Stimulated activated effector memory CD8-positive, alpha-beta T cell treated with anti-CD3 and anti-CD28 coated beads, Interleukin-12 subunit alpha, Interleukin-12 subunit beta, amount 100 ng/mL, for 72 hours (primary cell): ENCODE data around the gene CRMP1.

Experiments
- ATAC-seq: fragments of 150-1000 bp; cut with Tn5 transposase; 2 replicates; pipeline ENCODE4 v1.10.0; 2021
- DNase-seq, 2 donors: peaks; one replicate each; pipeline ENCODE4 v3.0.0; 2021 to 2022; ENCODE audit warnings: low spot score in 2 of 2
- H3K27ac Mint-ChIP-seq: one replicate; pipeline ENCODE4 v1.8.0; 2022; ENCODE audit warnings: mild to moderate bottlenecking, mixed read lengths
- H3K36me3 Mint-ChIP-seq: one replicate; pipeline ENCODE4 v1.8.0; 2022; ENCODE audit warnings: mild to moderate bottlenecking, mixed read lengths
- H3K4me1 Mint-ChIP-seq: one replicate; pipeline ENCODE4 v1.8.0; 2022; ENCODE audit warnings: mixed read lengths
- H3K4me3 Mint-ChIP-seq: one replicate; pipeline ENCODE4 v1.8.0; 2022; ENCODE audit warnings: mild to moderate bottlenecking, mixed read lengths
- H3K9me3 Mint-ChIP-seq: one replicate; pipeline ENCODE4 v1.8.0; 2022; ENCODE audit warnings: mixed read lengths

CRMP1 gene

DNA sequence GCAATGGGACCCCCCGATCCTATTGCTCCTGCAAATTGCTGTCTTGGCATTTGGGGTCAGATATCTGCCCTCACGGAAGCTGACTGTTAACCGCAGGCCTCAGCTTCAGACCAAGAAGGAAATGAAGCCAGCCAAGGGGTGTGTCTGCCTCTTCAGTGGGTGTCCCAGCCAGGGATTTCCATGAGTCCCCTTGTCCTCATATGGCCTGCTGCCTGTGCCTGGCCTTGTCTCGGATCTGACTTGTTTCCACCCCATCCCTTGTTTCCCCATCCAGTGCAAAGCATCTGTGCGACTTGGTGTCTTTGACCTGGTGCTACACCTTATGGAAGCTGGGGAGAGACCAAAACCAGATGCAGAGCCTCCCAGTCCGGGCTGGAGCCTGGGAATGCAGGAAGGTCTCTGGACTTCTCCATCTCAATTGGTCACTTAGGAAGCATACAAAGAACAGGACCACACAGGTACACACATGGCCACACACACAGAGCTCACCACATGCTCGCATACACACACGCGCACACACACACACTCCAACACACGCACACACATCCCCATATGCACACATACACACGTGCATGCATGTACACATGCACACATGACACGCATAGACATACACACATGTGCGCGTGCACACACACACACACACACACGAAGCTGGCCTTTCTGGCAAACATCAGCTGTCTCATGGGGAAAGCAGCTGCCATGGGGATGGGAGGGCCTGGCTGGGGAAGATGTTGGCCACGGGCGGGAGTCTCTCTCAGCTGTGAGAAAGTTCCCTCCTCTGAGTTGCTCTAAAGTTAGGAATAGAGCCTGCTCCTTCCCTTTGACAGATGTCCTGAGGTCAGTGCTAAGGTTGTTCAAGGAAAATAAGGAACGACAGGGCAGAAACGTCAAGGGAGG lies 65.5 kb downstream of the CRMP1 start:
- Mint-ChIP-seq H3K4me3 (no peak overlapping the region), H3K27ac (no peak overlapping the region), H3K9me3 (no peaks in the 10 kb centered on the region), H3K4me1 (peaks cover 12% of the 10 kb centered on the region), H3K36me3 (no peaks in the 10 kb centered on the region)
- DNase-seq = no peak
- no peak for ATAC-seq

- no peak overlapping the region for H3K27ac Mint-ChIP-seq
- no peak overlapping the region for H3K4me3 Mint-ChIP-seq
- H3K36me3 Mint-ChIP-seq = no peaks in the 10 kb centered on the region
- no peaks in the 10 kb centered on the region for H3K9me3 Mint-ChIP-seq
- H3K4me1 Mint-ChIP-seq = peaks cover 12% of the 10 kb centered on the region
- no peak for DNase-seq
- peak; percentile 33 for ATAC-seq
Observed at GRCh38 chr4:5826437-5827107, 66.3 kb downstream of the CRMP1 start.

- no peak for ATAC-seq
Observed at GRCh38 chr4:5825321-5826041, 67.4 kb downstream of the CRMP1 start.

DNA sequence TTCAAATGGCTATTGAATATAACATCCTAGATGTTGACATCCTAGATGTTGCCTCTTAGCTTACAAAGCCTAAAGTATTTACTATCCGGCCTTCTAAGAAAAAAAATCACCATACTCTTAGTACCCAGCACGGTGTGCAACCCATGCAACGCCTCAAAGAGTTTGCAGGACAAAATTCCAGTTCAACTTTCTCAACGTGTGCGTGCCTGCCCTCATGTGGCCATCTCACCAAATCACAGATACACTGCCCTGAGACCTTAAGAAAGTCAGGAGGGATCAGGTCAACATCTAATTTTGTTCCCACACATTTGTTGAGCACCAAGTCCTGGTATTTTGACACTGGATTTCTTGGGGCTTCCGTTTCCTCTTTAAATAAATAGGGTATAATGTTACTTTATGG lies 68.3 kb downstream of the CRMP1 start:
- no peaks in the 10 kb centered on the region for H3K36me3 Mint-ChIP-seq
- no peaks in the 10 kb centered on the region for H3K9me3 Mint-ChIP-seq
- peaks cover 12% of the 10 kb centered on the region for H3K4me1 Mint-ChIP-seq
- no peak overlapping the region for H3K27ac Mint-ChIP-seq
- H3K4me3 Mint-ChIP-seq = no peak overlapping the region
- no peak for ATAC-seq
- no peak for DNase-seq

More at GRCh38 chr4:5825321-5826041, 67.4 kb downstream of the CRMP1 start:
- Mint-ChIP-seq H3K36me3 (no peaks in the 10 kb centered on the region), H3K9me3 (no peaks in the 10 kb centered on the region), H3K4me1 (peaks cover 12% of the 10 kb centered on the region), H3K4me3 (no peak overlapping the region), H3K27ac (no peak overlapping the region)
- DNase-seq = no peak

- Mint-ChIP-seq H3K9me3 (no peaks in the 10 kb centered on the region), H3K4me1 (peaks cover 12% of the 10 kb centered on the region), H3K36me3 (no peaks in the 10 kb centered on the region), H3K4me3 (no peak overlapping the region), H3K27ac (no peak overlapping the region)
- ATAC-seq = no peak
- no peak for DNase-seq
Observed at GRCh38 chr4:5824227-5824626, 68.7 kb downstream of the CRMP1 start.

- H3K4me1 Mint-ChIP-seq = peaks cover 12% of the 10 kb centered on the region
- ATAC-seq = peak; percentile 51
- no peak for DNase-seq
- H3K27ac Mint-ChIP-seq = no peak overlapping the region
- no peaks in the 10 kb centered on the region for H3K36me3 Mint-ChIP-seq
- no peaks in the 10 kb centered on the region for H3K9me3 Mint-ChIP-seq
- no peak overlapping the region for H3K4me3 Mint-ChIP-seq
Observed at GRCh38 chr4:5823542-5824211, 69.2 kb downstream of the CRMP1 start.

DNA sequence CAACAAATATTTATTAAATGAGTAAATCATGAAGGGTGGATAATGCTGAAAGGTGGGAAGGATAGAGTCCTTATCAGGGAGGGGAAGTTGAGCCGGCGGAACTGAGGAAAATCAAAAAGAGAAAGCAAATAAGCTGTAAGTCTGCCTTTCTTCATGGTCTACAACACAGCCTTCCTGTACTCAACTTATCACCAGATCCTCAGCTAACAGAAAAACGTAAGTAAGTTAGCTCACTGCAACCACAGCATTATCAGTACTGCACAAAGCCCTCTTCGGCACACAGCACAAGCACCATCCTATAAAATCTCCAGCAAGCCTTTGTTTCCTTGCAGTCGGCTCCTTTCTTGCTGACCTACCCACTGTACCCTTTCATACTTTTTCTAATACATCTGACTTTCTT lies 70.3 kb downstream of the CRMP1 start:
- DNase-seq (no peak), ATAC-seq (no peak)
- Mint-ChIP-seq H3K36me3 (no peaks in the 10 kb centered on the region), H3K27ac (no peak overlapping the region), H3K4me3 (no peak overlapping the region), H3K4me1 (peaks cover 11% of the 10 kb centered on the region), H3K9me3 (no peaks in the 10 kb centered on the region)

GRCh38 chr4:5821665-5822358 lies 71.1 kb downstream of the CRMP1 start:
- H3K27ac Mint-ChIP-seq = no peak overlapping the region
- H3K4me3 Mint-ChIP-seq = no peak overlapping the region
- peaks cover 3% of the 10 kb centered on the region for H3K4me1 Mint-ChIP-seq
- no peak for ATAC-seq
- no peaks in the 10 kb centered on the region for H3K36me3 Mint-ChIP-seq
- H3K9me3 Mint-ChIP-seq = no peaks in the 10 kb centered on the region
- no peak for DNase-seq

DNA sequence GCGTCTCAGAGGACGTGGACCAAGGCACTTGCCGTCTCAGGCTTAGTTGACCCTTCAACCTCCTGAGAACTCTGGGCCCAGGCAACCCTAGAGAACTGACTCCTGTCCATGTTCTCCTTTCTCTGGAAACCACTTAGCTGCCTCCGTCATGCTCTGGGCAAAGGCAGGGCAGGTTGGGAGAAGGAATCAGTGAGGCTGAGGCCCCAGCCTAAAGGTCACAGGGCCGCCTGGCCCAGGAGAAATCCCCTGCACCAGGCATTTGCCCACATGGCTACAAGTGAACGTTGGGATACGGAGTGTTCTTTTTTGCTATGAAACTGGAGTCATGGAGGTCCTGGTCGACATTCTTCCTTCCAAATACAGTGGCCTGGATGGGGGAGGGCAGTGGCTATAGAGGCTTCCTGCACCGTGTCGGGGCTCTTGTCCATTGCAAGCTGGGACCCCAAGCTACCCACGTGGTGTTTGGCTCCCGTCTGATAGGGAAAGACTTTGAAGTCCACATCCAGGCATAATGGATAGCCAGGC lies 76.0 kb downstream of the CRMP1 start:
- no peak for ATAC-seq
- no peaks in the 10 kb centered on the region for H3K36me3 Mint-ChIP-seq
- no peaks in the 10 kb centered on the region for H3K4me1 Mint-ChIP-seq
- no peak overlapping the region for H3K27ac Mint-ChIP-seq
- H3K9me3 Mint-ChIP-seq = no peaks in the 10 kb centered on the region
- no peak for DNase-seq
- H3K4me3 Mint-ChIP-seq = no peak overlapping the region

GRCh38 chr4:5816101-5816500 lies 76.8 kb downstream of the CRMP1 start:
- H3K36me3 Mint-ChIP-seq = no peaks in the 10 kb centered on the region
- no peaks in the 10 kb centered on the region for H3K9me3 Mint-ChIP-seq
- DNase-seq = no peak

DNA sequence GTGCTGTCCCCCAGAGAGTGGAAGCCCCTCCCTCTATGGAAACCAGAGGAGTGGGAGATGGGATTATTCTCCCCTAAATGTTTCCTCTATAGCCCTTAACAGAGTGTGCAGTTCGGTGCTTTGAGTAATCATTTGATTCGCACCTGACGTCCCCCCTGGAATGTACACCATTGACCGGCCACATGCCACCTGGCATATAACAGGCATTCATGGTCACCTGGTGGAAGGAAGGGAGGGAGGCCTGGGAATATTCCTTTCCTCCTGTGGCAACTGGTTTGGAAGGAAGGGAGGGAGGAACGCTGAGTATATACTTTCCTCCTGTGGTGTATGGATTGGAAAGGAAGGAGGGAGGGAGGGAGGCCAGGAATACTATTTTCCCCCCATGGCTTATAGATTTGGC lies 77.2 kb downstream of the CRMP1 start:
- H3K9me3 Mint-ChIP-seq = no peaks in the 10 kb centered on the region
- no peaks in the 10 kb centered on the region for H3K36me3 Mint-ChIP-seq
- H3K27ac Mint-ChIP-seq = no peak overlapping the region
- DNase-seq = no peak
- H3K4me3 Mint-ChIP-seq = no peak overlapping the region
- H3K4me1 Mint-ChIP-seq = no peaks in the 10 kb centered on the region
- ATAC-seq = no peak

More at GRCh38 chr4:5816101-5816500, 76.8 kb downstream of the CRMP1 start:
- no peak overlapping the region for H3K4me3 Mint-ChIP-seq
- no peaks in the 10 kb centered on the region for H3K4me1 Mint-ChIP-seq
- H3K27ac Mint-ChIP-seq = no peak overlapping the region
- ATAC-seq = no peak

DNA sequence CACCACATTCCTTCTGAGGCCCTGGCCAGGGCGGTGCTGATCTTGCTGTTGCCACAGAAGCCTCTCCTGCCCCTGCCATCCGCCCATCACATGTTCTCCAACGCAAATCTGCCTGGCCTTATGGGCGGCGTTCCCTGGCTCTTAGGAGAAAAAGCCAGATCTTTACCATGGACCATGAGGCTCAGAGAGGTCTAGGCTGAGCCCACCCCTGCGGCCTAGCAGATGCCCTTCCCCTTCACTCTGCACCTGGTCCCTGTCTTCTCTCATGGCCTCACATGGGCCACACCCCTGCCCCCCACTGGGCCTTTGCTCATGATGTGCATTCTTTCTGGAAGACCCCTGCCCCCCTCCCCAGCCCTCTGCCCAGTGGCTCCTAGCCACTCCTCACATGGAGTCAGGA lies 78.5 kb downstream of the CRMP1 start:
- H3K9me3 Mint-ChIP-seq = no peaks in the 10 kb centered on the region
- DNase-seq = no peak
- no peak overlapping the region for H3K27ac Mint-ChIP-seq
- ATAC-seq = no peak
- H3K4me3 Mint-ChIP-seq = no peak overlapping the region
- H3K36me3 Mint-ChIP-seq = no peaks in the 10 kb centered on the region
- no peaks in the 10 kb centered on the region for H3K4me1 Mint-ChIP-seq

DNA sequence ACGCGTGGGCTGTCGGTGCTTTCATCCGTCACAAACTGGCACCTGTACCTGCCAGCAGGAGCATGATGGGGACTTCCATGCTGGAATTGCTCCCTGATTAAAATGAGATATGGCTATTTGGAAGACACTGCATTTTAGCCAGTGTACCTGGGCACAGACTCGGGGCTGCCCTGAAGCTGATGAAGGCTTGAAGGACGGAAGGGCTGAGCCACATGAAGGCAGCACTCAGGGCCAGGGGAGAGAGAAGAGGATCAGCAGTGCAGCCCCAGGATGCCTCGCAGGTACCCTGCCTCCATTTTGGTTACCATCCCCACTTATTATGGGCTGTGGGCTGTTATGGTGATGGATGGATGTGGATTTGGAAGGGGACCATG lies 79.0 kb downstream of the CRMP1 start:
- H3K4me1 Mint-ChIP-seq = no peaks in the 10 kb centered on the region
- no peaks in the 10 kb centered on the region for H3K36me3 Mint-ChIP-seq
- no peaks in the 10 kb centered on the region for H3K9me3 Mint-ChIP-seq
- DNase-seq = no peak
- H3K4me3 Mint-ChIP-seq = no peak overlapping the region
- H3K27ac Mint-ChIP-seq = no peak overlapping the region
- no peak for ATAC-seq

DNA sequence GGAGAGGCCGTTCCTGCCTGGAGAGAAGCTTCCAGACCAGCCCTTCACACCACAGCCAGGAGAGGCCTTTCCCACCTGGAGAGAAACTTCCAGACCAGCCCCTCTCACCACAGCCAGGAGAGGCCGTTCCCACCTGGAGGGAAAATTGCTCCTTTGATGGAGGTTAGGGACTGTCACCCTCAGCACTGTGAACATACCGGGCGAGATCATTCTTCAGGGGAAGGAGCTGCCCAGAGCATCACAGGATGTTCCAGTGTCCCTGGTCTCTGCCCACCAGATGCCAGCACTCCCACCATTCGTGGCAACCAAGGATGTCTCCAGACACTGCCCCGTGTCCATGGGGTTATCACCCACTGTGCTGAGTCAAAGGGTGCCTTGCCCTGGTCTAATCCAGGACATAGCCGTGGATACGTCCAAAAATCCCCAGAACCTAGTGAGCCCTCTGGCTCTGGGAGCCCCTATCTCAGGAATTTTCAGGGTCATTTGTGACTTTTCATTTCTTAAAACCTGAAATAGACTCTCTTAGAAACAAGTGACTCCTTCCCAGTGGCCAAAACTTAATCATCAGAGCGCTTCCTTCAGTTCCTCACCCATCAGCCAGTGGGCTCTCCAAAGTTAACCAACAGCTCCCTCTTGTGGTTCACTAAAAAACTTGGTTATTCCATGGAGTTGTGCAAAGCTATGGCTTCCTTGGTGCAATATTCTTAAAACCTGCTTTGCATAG lies 80.2 kb downstream of the CRMP1 start:
- Mint-ChIP-seq H3K36me3 (no peaks in the 10 kb centered on the region), H3K4me1 (no peaks in the 10 kb centered on the region), H3K27ac (no peak overlapping the region), H3K4me3 (no peak overlapping the region), H3K9me3 (no peaks in the 10 kb centered on the region)
- DNase-seq (no peak), ATAC-seq (peak; percentile 45)
